Nephron progenitor cell (in vitro differentiated cells): ENCODE results near the gene VWA8.
"Not testable (repeated sequence)": the region's sequence is repeated elsewhere in the genome, so short reads cannot be mapped to it uniquely, and the experiment has no call there.

Experiments used
- DNase-seq: peaks from one replicate; pipeline ENCODE4 v3.0.0; 2021
- H3K27ac Mint-ChIP-seq: 2 replicates; pipeline ENCODE4 v1.8.0; 2021; ENCODE audit warnings: mild to moderate bottlenecking, moderate library complexity, mixed read lengths
- H3K27me3 Mint-ChIP-seq: 2 replicates; pipeline ENCODE4 v1.8.0; 2021; ENCODE audit warnings: mild to moderate bottlenecking, low read depth, mixed read lengths; ENCODE audit not compliant: poor library complexity
- H3K36me3 Mint-ChIP-seq: 2 replicates; pipeline ENCODE4 v1.8.0; 2021; ENCODE audit warnings: low read depth, mixed read lengths
- H3K4me1 Mint-ChIP-seq: 2 replicates; pipeline ENCODE4 v1.8.0; 2021; ENCODE audit warnings: mixed read lengths
- H3K4me3 Mint-ChIP-seq: 2 replicates; pipeline ENCODE4 v1.8.0; 2021; ENCODE audit warnings: mild to moderate bottlenecking, moderate library complexity, mixed read lengths
- H3K9me3 Mint-ChIP-seq: 2 replicates; pipeline ENCODE4 v1.8.0; 2021; ENCODE audit warnings: mild to moderate bottlenecking, moderate library complexity, mixed read lengths
- CTCF ChIP-seq: fragments of 200-600 bp; sonication (generic); IDR thresholded peaks from 2 replicates; pipeline ENCODE4 v1.5.0; 2021; ENCODE audit warnings: antibody characterized with exemption

The VWA8 gene

GRCh38 chr13:41762796-41763195 is 198.1 kb downstream of the VWA8 start:
- no peaks in the 10 kb centered on the region for H3K27me3 Mint-ChIP-seq
- H3K9me3 Mint-ChIP-seq, result no peaks in the 10 kb centered on the region
- DNase-seq, result no peak
- H3K36me3 Mint-ChIP-seq, result peaks cover 6% of the 10 kb centered on the region
- H3K4me1 Mint-ChIP-seq, result peaks cover 32% of the 10 kb centered on the region
- H3K27ac Mint-ChIP-seq, result no peak overlapping the region
- TF ChIP-seq CTCF, result no peak
- no peak overlapping the region for H3K4me3 Mint-ChIP-seq

- Mint-ChIP-seq H3K36me3 (peaks cover 34% of the 10 kb centered on the region), H3K9me3 (peaks cover 11% of the 10 kb centered on the region), H3K4me3 (no peak overlapping the region), H3K4me1 (no peaks in the 10 kb centered on the region), H3K27me3 (no peaks in the 10 kb centered on the region), H3K27ac (no peak overlapping the region)
- DNase-seq, result no peak
- TF ChIP-seq CTCF, result no peak
Measured at GRCh38 chr13:41756198-41756880, 204.6 kb downstream of the VWA8 start.

GRCh38 chr13:41751734-41752445 is 209.0 kb downstream of the VWA8 start:
- TF ChIP-seq CTCF, result no peak
- peaks cover 40% of the 10 kb centered on the region for H3K9me3 Mint-ChIP-seq
- no peaks in the 10 kb centered on the region for H3K4me1 Mint-ChIP-seq
- H3K36me3 Mint-ChIP-seq, result peaks cover 65% of the 10 kb centered on the region
- no peaks in the 10 kb centered on the region for H3K27me3 Mint-ChIP-seq
- DNase-seq, result no peak
- no peak overlapping the region for H3K4me3 Mint-ChIP-seq
- H3K27ac Mint-ChIP-seq, result no peak overlapping the region

GRCh38 chr13:41751277-41751676 is 209.6 kb downstream of the VWA8 start:
- no peak overlapping the region for H3K27ac Mint-ChIP-seq
- H3K27me3 Mint-ChIP-seq, result no peaks in the 10 kb centered on the region
- peaks cover 71% of the 10 kb centered on the region for H3K36me3 Mint-ChIP-seq
- no peak for TF ChIP-seq CTCF
- H3K9me3 Mint-ChIP-seq, result peaks cover 46% of the 10 kb centered on the region
- H3K4me1 Mint-ChIP-seq, result no peaks in the 10 kb centered on the region
- H3K4me3 Mint-ChIP-seq, result no peak overlapping the region
- no peak for DNase-seq

GRCh38 chr13:41746259-41746658 is 214.7 kb downstream of the VWA8 start:
- Mint-ChIP-seq H3K27ac (no peak overlapping the region), H3K4me3 (no peak overlapping the region), H3K4me1 (peaks cover 5% of the 10 kb centered on the region), H3K9me3 (peaks cover 36% of the 10 kb centered on the region), H3K36me3 (peaks cover 50% of the 10 kb centered on the region), H3K27me3 (no peaks in the 10 kb centered on the region)
- TF ChIP-seq CTCF, result no peak
- DNase-seq, result no peak

GRCh38 chr13:41745496-41745895 is 215.4 kb downstream of the VWA8 start:
- Mint-ChIP-seq H3K9me3 (peaks cover 36% of the 10 kb centered on the region), H3K36me3 (peaks cover 49% of the 10 kb centered on the region)
- not testable (repeated sequence) for H3K27ac Mint-ChIP-seq, H3K4me1 Mint-ChIP-seq, DNase-seq, H3K4me3 Mint-ChIP-seq, H3K27me3 Mint-ChIP-seq
